Gastroesophageal sphincter (tissue), 3 donors: ENCODE results near the gene CCL13.

Source experiments
- CTCF ChIP-seq, 4 experiments: fragments of 200-600 bp in 2 of 4; fragments of 450-650 bp in 2 of 4; sonication (generic) in 1 of 4; IDR thresholded peaks; one replicate each; pipeline ENCODE4 v1.5.1; 2017 to 2019; ENCODE audit warnings: antibody characterized with exemption in 4 of 4, mild to moderate bottlenecking in 2 of 4, moderate library complexity in 2 of 4
- EP300 ChIP-seq: sonication (generic); formaldehyde crosslinking; IDR thresholded peaks from one replicate; pipeline ENCODE4 v1.6.1; 2017; ENCODE audit warnings: antibody characterized with exemption, mild to moderate bottlenecking
- POLR2A ChIP-seq, 2 donors: fragments of 450-650 bp; IDR thresholded peaks; one replicate each; pipeline ENCODE4 v1.6.1; 2017; ENCODE audit warnings: antibody characterized with exemption in 2 of 2, mild to moderate bottlenecking in 2 of 2, moderate library complexity in 1 of 2

GRCh38 chr17:34319039-34319483, 37.2 kb upstream of the CCL13 start, which contains the start of gene CCL8:
- TF ChIP-seq CTCF (IDR thresholded peaks at IDR 0.05) = no peak
- TF ChIP-seq POLR2A (IDR thresholded peaks at IDR 0.05) = no peak
- TF ChIP-seq EP300 = no peak
